ENCODE data around the gene EID3. TPM values are rescaled to one million over a fixed set of nuclear protein-coding genes. Genes with fewer than 3 reads are reported as not detected.
"Not testable (repeated sequence)": the region's sequence is repeated elsewhere in the genome, so short reads cannot be mapped to it uniquely, and the experiment has no call there.

The EID3 gene
- total RNA-seq, 4 donors from 2014 or later = 0.51 to 3.4 (median 1.00) TPM

- in situ Hi-C loops (cut with MboI; ENCODE audit: low sequenced_read_pairs in 4 of 4) (no loop called here), intact Hi-C loops (cut with DNase I; ENCODE audit: low total_unique reads) (no loop called here)
- no peaks in the 10 kb centered on the region for H3K9me3 ChIP-seq
- DNase-seq (no peak), ATAC-seq (no peak)
- peaks cover 8 to 80% of the 10 kb centered on the region in 2 donors for H3K36me3 ChIP-seq
- TF ChIP-seq POLR2A (IDR thresholded peaks at IDR 0.05) = no peak
- TF ChIP-seq, protein P1, sequence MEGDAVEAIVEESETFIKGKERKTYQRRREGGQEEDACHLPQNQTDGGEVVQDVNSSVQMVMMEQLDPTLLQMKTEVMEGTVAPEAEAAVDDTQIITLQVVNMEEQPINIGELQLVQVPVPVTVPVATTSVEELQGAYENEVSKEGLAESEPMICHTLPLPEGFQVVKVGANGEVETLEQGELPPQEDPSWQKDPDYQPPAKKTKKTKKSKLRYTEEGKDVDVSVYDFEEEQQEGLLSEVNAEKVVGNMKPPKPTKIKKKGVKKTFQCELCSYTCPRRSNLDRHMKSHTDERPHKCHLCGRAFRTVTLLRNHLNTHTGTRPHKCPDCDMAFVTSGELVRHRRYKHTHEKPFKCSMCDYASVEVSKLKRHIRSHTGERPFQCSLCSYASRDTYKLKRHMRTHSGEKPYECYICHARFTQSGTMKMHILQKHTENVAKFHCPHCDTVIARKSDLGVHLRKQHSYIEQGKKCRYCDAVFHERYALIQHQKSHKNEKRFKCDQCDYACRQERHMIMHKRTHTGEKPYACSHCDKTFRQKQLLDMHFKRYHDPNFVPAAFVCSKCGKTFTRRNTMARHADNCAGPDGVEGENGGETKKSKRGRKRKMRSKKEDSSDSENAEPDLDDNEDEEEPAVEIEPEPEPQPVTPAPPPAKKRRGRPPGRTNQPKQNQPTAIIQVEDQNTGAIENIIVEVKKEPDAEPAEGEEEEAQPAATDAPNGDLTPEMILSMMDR (IDR thresholded peaks at IDR 0.05 in 4 of 5, conservative IDR thresholded peaks at IDR 0.05 in 1 of 5) = no peak
- H3K4me1 ChIP-seq = no peaks in the 10 kb centered on the region
- H3K27ac ChIP-seq = no peak overlapping the region
- H3K27me3 ChIP-seq = no peaks in the 10 kb centered on the region
- no peak overlapping the region for H3K4me3 ChIP-seq
Observed at GRCh38 chr12:104320627-104321024, 17.1 kb downstream of the EID3 start.

DNA sequence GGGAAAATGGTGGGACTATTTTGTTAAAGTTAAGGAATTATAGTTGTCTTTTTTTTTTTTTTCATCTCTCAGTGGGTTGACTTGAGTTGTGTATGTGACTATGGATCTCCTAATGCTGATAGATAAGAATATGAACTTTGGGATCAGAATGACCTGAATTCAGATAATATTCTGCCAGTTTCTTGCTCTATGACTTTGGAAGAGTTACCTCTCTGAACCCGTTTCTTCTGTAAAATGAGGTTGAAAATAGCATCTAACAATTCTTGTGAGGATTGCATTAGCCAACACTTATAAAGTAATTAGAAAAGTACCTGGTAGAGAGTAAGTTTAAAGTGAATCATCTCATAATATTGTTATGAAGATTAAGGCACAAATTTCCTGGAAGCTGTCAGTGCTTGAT is 18.4 kb downstream of the EID3 start:
- in situ Hi-C loops (cut with MboI; ENCODE audit: low sequenced_read_pairs in 4 of 4) = no loop called here
- intact Hi-C loops (cut with DNase I; ENCODE audit: low total_unique reads) = no loop called here
- H3K27ac ChIP-seq = no peak overlapping the region
- no peak for TF ChIP-seq POLR2A (IDR thresholded peaks at IDR 0.05)
- no peaks in the 10 kb centered on the region for H3K9me3 ChIP-seq
- no peaks in the 10 kb centered on the region for H3K27me3 ChIP-seq
- ATAC-seq (no peak), DNase-seq (no peak)
- H3K36me3 ChIP-seq = peaks cover 8 to 80% of the 10 kb centered on the region in 2 donors
- H3K4me1 ChIP-seq = no peaks in the 10 kb centered on the region
- H3K4me3 ChIP-seq = no peak overlapping the region

- H3K27ac ChIP-seq; H3K9me3 ChIP-seq; H3K27me3 ChIP-seq; DNase-seq; ATAC-seq; H3K4me1 ChIP-seq; H3K4me3 ChIP-seq; in situ Hi-C loops (cut with MboI; ENCODE audit: low sequenced_read_pairs in 4 of 4); intact Hi-C loops (cut with DNase I; ENCODE audit: low total_unique reads): not testable (repeated sequence)
- H3K36me3 ChIP-seq = peaks cover 8 to 83% of the 10 kb centered on the region in 2 donors
Observed at GRCh38 chr12:104322533-104322932, 19.0 kb downstream of the EID3 start.

DNA sequence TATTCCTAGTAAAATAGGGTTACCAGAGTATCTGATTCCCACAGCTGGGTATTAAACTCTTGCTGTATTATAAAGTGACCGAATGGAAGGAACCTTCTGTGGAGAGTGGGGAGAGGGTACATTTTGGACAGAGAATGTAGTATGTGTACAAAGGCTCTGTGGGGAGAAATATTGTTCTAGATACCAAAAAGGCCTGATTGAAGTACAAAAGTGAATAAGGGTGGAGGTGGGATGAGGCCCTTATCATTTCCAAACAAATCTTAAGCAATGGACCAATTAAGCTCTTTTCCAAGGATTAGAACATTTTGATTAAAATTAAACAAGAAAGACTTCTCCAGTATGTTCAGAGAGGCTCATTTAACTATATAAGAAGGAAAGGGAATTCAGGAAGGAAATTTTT is 20.4 kb downstream of the EID3 start:
- DNase-seq (no peak), ATAC-seq (no peak)
- Histone ChIP-seq H3K9me3 (no peaks in the 10 kb centered on the region), H3K4me3 (no peak overlapping the region), H3K36me3 (peaks cover 8 to 88% of the 10 kb centered on the region in 2 donors), H3K4me1 (no peaks in the 10 kb centered on the region), H3K27me3 (no peaks in the 10 kb centered on the region), H3K27ac (no peak overlapping the region)
- in situ Hi-C loops (cut with MboI; ENCODE audit: low sequenced_read_pairs in 4 of 4) = no loop called here
- no peak for TF ChIP-seq POLR2A (IDR thresholded peaks at IDR 0.05)
- TF ChIP-seq, protein P1 (IDR thresholded peaks at IDR 0.05 in 4 of 5, conservative IDR thresholded peaks at IDR 0.05 in 1 of 5) = no peak
- intact Hi-C loops (cut with DNase I; ENCODE audit: low total_unique reads) = no loop called here

- H3K27me3 ChIP-seq; DNase-seq; H3K27ac ChIP-seq; H3K4me3 ChIP-seq; H3K4me1 ChIP-seq; ATAC-seq; intact Hi-C loops (cut with DNase I; ENCODE audit: low total_unique reads); H3K9me3 ChIP-seq; in situ Hi-C loops (cut with MboI; ENCODE audit: low sequenced_read_pairs in 4 of 4): not testable (repeated sequence)
- peaks cover 0 to 85% of the 10 kb centered on the region in 2 donors for H3K36me3 ChIP-seq
Observed at GRCh38 chr12:104328278-104328677, 24.7 kb downstream of the EID3 start.

GRCh38 chr12:104328790-104329189 is 25.3 kb downstream of the EID3 start:
- H3K9me3 ChIP-seq = no peaks in the 10 kb centered on the region
- H3K27me3 ChIP-seq = no peaks in the 10 kb centered on the region
- ATAC-seq = no peak
- DNase-seq = no peak
- no peak overlapping the region for H3K4me3 ChIP-seq
- no peak overlapping the region for H3K27ac ChIP-seq
- in situ Hi-C loops (cut with MboI; ENCODE audit: low sequenced_read_pairs in 4 of 4) = no loop called here
- peaks cover 0 to 88% of the 10 kb centered on the region in 2 donors for H3K36me3 ChIP-seq
- no peaks in the 10 kb centered on the region for H3K4me1 ChIP-seq
- intact Hi-C loops (cut with DNase I; ENCODE audit: low total_unique reads) = no loop called here
- no peak for TF ChIP-seq POLR2A (IDR thresholded peaks at IDR 0.05)
- TF ChIP-seq, protein P1 (IDR thresholded peaks at IDR 0.05 in 4 of 5, conservative IDR thresholded peaks at IDR 0.05 in 1 of 5) = no peak

Measured in gastrocnemius medialis (tissue), 4 donors.